Activated CD4-positive, alpha-beta T cell treated with anti-CD3 and anti-CD28 coated beads, Interleukin-2, Interleukin-6, amounts not matched to agents 100 ng/mL and 50 ng/mL, durations not matched to agents 16 hours and 8 hours (primary cell): Measurements from ENCODE around the gene TXNL4A.

ENCODE experiments used
- DNase-seq: peaks from one replicate; pipeline ENCODE4 v3.0.0-alpha.2; 2020

TXNL4A gene

DNA sequence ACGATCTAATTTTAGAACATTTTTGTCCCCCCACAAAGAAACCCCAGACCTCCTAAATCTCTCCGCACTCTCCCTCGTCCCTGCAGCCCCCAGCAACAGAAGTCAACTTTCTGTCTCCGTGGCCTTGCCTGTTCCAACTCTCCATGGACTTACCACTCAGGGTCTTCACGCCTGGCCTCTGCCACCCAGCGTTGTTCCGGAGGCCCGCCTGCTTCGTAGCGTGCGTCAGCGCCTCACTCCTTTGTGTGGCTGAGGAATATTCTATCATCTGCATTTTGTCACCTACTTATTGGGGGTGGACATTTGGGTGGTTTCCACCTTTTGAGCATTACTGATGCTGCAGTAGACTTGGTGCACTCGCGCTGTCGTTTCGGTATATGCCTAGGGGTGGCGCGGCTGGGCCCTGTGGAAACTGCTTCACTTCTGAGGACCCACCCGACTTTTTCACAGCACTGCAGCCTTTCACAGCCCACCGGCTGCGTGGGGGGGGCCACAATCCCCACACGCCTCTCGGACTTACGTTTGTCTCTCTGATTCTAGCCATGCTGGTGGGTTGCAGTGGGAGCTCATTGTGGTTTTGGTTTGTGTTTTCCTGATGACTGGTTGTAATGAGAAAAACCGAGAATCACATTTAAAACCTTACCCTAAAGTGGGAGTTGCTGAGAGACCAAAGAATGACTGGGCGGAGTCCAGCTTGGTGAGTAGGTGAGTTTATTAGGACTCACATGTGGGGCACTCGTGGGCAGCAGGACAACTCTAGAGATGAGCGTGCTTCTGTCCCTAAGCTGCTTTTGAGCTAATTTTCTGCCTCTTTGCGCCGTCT is 25.3 kb downstream of the TXNL4A start:
- peak; percentile 85 for DNase-seq

DNA sequence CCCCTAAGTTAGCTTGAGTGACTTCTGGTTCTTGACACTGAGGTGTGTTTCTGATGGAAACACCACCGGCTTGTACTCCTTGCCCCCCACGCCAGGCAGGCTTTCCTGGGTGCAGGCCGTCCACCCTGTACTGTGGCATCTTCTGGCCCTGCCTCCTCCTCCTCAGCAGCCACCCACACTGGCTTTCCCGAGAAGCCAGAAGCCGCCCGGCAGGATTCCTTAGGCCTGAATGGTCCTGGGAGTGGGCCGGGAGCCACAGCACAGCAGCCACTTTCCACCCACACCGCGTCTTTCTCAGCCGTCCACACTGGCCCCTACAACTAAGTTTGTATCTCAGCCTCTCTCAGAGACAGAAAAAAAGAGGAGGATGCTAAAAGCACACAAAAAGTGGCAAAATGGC is 26.1 kb downstream of the TXNL4A start:
- no peak for DNase-seq

- DNase-seq: no peak
These were observed 26.7 kb downstream of the TXNL4A start for GRCh38 chr18:79961527-79962291.

DNA sequence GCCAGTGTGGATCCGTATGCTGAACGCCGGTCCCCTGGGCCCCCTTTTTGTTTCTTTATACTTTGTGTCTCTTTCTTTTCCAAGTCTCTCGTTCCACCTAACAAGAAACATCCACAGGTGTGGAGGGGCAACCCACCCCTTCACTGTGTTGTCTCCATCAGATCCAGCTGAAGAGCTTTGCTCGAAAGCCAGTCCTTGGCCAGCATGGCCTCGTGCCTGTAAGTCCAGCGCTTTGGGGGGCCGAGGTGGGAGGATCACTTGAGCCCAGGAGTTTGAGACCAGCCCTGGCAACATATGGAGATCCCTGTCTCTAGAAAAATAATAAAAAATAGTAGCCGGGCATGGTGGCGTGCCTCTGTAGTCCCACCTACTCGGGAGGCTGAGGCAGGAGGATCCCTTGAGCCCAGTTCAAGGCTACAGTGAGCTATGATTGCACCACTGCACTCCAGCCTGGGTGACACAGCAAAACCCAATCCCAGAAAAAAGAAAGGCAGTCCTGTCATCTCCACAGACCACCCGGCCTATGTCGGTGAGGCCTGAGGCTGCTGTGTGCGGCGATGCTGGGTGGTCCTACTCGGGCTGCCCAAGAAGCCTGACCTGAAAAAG is 27.3 kb downstream of the TXNL4A start:
- DNase-seq: no peak

GRCh38 chr18:79960161-79960801 is 28.1 kb downstream of the TXNL4A start:
- peak; percentile 43 for DNase-seq

DNA sequence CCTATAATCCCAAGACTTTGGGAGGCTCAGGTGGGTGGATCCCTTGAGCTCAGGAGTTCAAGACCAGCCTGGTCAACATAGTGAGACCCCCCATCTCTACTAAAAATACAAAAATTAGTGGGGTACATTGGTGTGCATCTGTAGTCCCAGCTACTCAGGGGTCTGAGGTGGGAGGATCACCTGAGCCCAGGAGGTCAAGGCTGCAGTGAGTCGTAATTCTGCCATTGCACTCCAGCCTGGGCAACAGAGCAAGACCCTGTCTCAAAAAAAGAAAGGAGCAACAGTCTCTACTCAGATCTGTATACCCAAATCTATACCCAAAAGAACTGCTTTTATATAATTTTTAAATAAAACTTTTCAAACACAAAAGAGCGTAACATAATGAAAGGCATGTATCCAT is 29.4 kb downstream of the TXNL4A start:
- DNase-seq: no peak

- no peak for DNase-seq
These were observed 32.1 kb downstream of the TXNL4A start for GRCh38 chr18:79956276-79956675.

DNA sequence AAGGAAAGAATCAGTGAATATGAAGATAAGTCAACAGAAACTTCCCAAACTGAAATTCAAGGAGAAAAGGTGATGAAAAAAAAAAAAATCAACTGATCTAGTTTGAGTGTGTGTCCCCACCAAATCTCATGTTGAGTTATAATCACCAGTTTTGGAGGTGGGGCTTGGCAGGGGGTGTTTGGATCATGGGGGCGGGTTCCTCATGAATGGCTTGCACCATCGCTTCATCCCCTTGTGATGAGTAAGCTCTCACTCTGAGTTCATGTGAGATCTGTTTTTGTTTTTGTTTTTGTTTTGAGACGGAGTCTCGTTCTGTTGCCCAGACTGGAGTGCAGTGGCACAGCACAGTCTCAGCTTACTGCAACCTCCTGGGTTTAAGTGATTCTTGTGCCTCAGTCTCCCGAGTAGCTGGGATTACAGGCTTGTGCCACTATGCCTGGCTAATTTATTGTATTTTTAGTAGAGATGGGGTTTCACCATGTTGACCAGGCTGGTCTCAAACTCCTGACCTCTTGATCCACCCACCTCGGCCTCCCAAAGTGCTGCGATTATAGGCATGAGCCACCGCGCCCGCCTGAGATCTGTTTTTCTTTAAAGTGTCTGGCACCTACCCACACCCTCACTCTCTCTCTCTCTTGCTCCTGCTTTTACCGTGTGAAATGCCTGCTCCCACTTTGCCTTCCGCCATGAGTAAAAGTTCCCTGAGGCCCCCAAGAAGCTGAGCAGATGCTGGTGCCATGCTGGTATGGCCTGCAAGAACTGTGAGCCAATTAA is 32.9 kb downstream of the TXNL4A start:
- DNase-seq: peak; percentile 45

- no peak for DNase-seq
These were observed 33.6 kb downstream of the TXNL4A start for GRCh38 chr18:79954791-79955190.

GRCh38 chr18:79953971-79954651 is 34.3 kb downstream of the TXNL4A start:
- DNase-seq: no peak

DNA sequence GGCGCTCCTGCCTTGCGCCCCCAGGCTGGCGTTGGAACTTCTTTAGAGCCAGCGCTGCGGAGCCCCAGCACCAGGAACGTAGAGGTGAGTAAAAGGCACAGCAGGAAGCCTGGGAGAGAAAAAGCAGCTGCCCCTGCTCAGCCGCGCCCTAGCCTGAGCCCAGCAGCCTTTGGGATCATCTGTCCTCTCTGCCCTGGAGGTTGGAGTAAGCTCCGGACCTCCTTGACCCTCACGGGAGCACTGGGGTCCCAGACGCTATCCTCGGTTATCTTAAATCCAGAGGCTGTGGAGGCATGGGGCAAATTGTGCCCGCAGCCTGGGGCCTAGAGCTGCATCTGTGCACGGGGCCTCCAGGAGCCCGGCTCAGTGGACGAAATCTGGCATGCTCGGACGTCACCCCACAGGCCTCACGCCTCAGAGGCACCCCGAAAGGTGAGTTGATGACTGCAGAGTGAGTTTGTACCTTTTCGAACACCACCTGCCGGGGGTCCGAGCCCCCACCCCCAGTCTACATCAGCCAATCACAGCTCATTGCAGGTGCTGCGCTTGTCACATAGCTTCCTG is 35.3 kb downstream of the TXNL4A start:
- no peak for DNase-seq

- DNase-seq: no peak
These were observed 35.8 kb downstream of the TXNL4A start for GRCh38 chr18:79952456-79952995.

DNA sequence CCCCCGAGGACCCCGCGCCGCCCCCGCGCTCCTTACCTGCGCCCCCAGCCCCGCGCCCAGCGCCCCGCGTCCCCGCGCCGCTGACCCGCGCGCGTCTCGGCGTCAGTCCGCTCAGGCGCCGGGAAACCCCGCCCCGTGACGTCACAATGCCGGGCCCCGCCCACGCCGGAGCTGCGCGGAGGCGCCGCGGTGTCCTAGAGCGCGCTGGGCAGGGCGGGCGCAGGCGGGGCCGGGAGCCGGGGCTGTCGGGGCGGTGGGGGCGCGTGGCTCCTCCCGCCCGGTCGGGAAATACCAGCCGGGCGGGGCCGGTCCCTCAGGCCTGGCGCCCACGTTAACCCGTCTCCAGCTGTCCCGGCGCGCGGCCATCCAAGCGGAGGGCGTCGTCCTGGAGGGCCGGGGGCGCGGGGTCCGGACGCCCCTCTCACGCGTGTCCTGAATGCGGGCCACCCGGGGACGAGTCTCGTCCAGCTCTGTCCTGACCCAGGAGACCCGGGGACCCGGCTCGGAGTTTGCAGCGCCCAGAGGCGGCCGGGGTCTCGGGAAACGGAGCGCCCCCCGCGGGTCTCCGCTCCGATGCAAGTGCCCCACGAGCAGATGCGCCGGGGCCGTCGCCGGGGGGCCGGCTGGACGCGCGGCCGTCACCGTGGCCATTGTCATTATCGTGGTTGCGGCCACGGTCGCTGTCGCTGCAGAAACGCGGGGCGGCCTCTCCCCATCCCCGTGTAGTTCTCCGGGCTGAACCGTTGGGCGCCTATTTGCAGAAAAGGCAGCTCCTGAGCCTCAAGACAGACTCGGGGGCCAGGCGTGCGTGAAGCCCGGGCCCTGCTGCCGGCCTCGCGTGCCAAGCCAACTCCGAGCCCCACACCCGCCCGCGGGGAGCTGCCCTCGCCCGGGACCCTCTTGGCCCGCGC is 36.6 kb downstream of the TXNL4A start, which contains the start of gene SLC66A2:
TSS of gene SLC66A2 (minus strand) at position 109 of the 911 bp plus-strand sequence. CDS start 727 bp downstream, outside the sequence.
- DNase-seq: peak; percentile 95

DNA sequence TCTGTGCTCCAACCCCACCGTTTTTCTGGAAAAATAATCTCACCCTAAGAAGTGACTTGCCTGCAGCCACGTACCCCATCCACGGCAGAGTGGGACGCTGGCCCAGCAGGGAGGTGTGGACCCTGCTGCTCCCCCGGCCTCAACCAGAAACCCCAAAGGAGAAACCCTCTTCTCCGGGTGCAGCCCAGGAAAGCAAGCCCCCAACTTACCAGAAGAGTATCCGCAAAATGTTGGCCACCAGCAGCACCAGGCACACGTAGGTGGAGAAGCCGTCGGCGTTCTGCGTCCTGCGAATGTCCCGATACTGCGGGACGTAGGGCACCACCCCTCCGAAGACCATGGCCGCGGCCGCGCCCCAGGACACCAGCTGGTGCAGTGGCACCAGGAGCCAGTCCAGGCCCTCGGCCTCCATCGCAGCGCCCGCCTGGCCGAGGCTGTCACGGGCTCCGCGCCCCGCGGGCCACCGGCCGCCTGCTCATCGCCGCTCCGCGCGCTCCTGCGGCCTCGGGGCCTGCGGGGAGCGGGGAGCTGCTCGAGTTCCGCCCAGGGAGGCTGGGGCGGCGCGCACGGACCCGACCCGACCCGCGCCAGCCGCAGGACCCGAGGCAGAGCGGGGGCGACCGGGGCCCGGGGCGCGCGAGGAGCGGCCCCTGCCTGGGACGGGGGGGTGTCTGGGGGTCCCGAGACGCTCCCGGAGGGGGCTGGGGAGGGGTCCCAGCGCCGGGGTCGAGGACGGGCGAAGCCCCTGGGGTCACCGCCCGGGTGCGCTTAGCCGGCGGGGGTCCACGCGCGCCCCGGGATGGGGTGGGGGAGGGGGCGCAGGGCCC is 37.6 kb downstream of the TXNL4A start:
- DNase-seq: peak; percentile 13

- DNase-seq: no peak
These were observed 38.5 kb downstream of the TXNL4A start for GRCh38 chr18:79949697-79950487.

GRCh38 chr18:79948719-79949411 is 39.5 kb downstream of the TXNL4A start:
- no peak for DNase-seq

GRCh38 chr18:79947881-79948610 is 40.3 kb downstream of the TXNL4A start:
- no peak for DNase-seq
